ENCODE measurements around the gene QRICH2. TPM values are rescaled to one million over a fixed set of nuclear protein-coding genes. Genes with fewer than 3 reads are reported as not detected.
"Not testable (repeated sequence)": the region's sequence is repeated elsewhere in the genome, so short reads cannot be mapped to it uniquely, and the experiment has no call there.

Gene QRICH2
- total RNA-seq, 1 donor from 2014 or later = 3.6 TPM

- no peak for ATAC-seq
- no peak for DNase-seq (ENCODE audit: missing footprints)
- intact Hi-C loops (cut with DNase I) = loop anchor here (2.0 kb wide), 1 partner anchor 23 kb away; the partner anchor contains the start of gene UBALD2
Observed at GRCh38 chr17:76241691-76242255, 66.3 kb downstream of the QRICH2 start.

GRCh38 chr17:76241204-76241538 is 66.9 kb downstream of the QRICH2 start:
- intact Hi-C loops (cut with DNase I) = loop anchor here (2.0 kb wide), 1 partner anchor 24 kb away; the partner anchor contains the start of gene UBALD2
- DNase-seq (ENCODE audit: missing footprints) (no peak), ATAC-seq (peak; percentile 57)

DNA sequence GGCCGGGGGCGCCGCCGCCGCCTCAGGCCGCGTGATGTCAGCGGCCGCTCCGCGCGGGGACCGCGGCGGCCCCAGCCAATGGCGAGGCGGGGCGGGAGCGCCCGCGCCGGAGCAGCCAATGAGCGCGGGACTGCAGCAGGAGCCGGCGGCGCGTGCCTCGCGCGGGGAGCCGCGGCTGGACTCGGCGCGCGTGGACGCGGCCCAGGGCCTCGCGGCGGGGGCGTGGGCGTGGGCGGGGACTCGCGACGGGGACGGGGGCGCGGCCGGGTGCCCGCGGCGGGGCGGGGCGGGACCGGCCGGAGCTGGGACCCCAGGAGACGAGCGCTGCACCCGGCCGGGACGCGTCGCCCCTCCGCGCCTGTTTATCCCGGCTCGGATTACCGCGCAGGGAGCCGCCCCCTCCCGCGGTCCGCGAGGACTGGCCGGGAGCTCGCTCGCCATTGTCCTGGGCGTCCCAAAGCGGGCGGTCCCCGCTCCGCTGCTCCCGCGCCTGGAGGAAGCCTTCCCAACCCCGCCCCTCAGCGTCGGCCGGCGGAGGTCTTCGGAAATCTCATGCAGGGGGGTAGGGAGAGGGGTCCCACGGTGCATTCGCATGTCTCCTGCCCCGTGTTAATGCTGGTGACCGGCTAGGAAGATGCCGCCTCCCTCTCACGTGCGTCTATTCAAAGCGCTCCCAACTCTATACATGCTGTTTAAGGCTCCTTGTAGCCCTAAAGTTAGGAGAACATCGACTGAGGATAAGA is 67.4 kb downstream of the QRICH2 start, which contains the start of gene RNF157:
Gene RNF157, minus strand, starts transcription at position 33 of the 743 bp plus-strand sequence. CDS start 253 bp downstream, outside the sequence.
- peak; percentile 87 for ATAC-seq
- peak; percentile 90 for DNase-seq (ENCODE audit: missing footprints)
- intact Hi-C loops (cut with DNase I) = loop anchor here (2.0 kb wide), 1 partner anchor 24 kb away; the partner anchor contains the start of gene UBALD2

DNA sequence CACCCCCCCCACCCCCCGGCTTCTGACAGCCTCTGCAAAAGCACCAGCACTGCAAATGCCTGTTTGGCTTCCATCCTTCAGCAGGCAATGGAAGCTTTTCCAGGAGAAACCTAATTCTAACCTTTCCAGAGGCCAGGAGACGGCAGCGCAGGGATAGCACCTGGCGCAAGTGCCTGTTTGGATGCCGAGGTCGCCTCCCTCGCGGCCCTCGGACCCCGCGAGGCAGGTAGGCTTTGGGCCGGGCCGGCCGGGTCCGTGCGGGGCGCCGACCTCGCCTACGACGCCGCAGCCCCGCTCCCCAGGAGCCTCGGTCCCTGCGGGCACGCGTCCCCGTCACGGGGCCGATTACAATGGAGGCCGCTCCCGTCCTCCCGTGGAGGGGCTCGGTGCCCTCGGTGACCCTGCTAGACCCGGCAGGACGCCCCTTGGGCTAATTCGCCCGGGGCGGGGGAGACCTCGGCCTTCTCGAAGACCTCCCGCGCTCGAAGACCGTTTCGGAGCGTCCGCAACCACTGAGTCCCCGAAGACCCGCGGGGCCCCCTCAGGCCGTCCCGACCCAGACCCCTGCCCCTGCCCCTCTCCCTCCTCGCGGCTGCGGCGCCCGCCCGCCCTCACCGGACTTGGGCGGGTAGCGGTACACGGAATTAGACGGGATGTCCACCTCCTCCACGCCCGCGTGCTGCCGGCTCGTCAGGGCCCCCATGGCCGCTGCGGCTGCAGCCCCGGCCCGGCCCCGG is 68.4 kb downstream of the QRICH2 start:
- intact Hi-C loops (cut with DNase I) = loop anchor here (2.0 kb wide), 1 partner anchor 25 kb away; the partner anchor contains the start of gene UBALD2
- ATAC-seq (peak; percentile 26), DNase-seq (ENCODE audit: missing footprints) (no peak)

GRCh38 chr17:76238847-76239537 is 69.1 kb downstream of the QRICH2 start:
- intact Hi-C loops (cut with DNase I) = no loop called here
- ATAC-seq (no peak), DNase-seq (ENCODE audit: missing footprints) (no peak)

GRCh38 chr17:76237859-76238313 is 70.2 kb downstream of the QRICH2 start:
- ATAC-seq (no peak), DNase-seq (ENCODE audit: missing footprints) (no peak)
- intact Hi-C loops (cut with DNase I) = no loop called here

DNA sequence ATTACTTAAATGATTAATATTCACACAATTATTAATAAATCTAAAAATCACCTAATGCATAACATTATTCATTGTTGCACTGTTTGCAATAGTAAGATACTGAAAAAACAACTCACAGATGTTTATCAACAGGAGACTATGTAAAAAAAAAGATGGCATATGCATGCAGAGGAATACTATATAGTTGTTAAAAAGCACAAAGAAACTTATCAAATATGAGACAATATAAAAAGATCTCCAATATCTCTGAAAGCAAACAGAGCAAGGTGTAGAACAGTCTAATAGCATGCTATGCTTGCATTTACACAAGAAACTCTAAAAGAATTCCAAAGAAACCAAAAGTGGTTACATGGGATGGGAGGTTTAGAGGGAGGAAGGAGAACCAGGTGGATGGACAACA is 71.5 kb downstream of the QRICH2 start:
- no peak for ATAC-seq
- DNase-seq (ENCODE audit: missing footprints) = no peak
- intact Hi-C loops (cut with DNase I) = no loop called here

DNA sequence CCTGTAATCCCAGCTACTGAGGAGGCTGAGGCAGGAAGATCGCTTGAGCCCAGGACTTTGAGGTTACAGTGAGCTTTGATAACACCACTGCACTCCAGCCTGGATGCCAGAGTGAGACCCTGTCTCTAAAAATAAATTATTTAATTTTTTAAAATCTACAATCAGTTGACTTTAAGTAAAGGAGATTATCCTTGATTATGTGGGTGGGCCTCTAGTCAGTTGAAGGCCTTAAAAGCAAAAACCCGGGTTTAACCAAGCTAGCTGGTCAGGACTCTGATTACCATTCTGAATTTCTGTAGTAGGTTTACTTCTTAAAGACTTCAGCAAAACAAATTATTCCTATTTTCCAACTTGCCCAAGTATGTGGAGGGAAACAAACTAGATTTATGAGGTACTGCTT is 72.2 kb downstream of the QRICH2 start:
- DNase-seq (ENCODE audit: missing footprints) = no peak
- intact Hi-C loops (cut with DNase I) = no loop called here
- ATAC-seq = no peak

DNA sequence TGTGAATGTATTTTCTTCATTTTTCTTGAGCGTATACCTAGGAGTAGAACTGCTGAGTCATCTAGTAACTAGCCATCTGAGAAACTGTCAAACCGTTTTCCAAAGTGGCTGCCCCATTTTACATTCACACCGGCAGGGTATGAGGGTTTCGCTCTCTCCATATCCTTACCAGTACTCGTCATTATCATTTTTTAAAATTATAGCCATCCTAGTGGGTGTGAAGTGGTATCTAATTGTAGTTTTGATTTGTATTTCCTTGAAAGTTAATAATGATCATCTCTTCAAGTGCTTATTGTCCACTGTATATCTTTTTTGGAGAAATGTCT is 73.8 kb downstream of the QRICH2 start:
- no peak for DNase-seq (ENCODE audit: missing footprints)
- ATAC-seq = no peak
- intact Hi-C loops (cut with DNase I) = no loop called here

DNA sequence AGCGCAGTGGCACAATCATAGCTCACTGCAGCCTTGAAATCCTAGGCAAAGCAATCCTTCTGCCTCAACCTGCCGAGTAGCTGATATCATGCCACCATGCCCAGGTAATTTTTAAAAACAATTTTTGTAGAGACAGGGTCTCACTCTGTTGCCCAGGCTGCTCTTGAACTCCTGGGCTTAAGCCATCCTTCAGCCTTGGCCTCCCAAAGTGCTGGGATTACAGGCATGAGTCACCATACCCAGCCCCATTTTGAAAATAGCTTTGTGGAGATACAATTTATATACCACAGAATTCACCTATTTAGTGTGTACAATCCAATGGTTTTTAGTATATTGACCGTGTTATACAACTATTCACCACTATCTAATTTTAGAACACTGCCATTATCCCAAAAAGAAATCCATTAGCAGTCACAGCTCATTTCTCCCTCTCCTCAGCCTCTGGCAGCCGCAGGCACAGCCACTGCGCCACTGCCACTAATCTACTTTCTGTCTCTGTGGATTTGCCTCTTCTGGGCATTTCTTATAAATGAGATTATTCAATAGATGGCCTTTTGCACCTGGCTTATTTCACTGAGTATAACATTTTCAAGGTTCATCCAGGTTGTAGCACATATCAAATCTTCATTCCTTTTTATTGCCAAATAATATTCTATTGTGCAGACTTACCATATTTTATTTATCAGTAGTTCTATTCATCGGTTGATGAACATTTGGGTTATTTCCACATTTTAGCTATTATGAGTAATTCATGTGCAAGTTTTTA is 74.3 kb downstream of the QRICH2 start:
- ATAC-seq (no peak), DNase-seq (ENCODE audit: missing footprints) (no peak)
- intact Hi-C loops (cut with DNase I) = no loop called here

GRCh38 chr17:76232342-76232741 is 75.7 kb downstream of the QRICH2 start:
- DNase-seq (ENCODE audit: missing footprints) (no peak), ATAC-seq (no peak)
- intact Hi-C loops (cut with DNase I) = no loop called here

DNA sequence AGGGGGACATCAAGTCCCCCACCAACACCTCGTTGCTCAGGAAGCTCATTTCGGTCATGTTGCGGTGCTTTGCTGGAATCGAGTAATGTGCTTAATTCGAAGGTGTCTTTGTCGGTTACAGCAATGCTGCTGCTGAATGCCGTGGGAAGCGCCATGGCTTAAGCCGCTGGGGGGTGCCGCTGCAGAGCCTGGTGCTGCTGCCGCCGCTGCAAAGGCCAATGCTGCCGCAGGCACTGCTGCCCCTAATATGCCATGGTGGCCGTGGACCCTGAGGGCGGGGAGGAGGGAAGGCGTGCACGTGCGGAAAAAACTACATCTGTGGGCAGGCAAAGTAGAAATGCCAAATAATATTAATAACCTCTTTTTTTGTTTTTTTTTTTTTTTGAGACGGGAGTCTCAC is 81.3 kb downstream of the QRICH2 start:
- DNase-seq (ENCODE audit: missing footprints); ATAC-seq; intact Hi-C loops (cut with DNase I): not testable (repeated sequence)

DNA sequence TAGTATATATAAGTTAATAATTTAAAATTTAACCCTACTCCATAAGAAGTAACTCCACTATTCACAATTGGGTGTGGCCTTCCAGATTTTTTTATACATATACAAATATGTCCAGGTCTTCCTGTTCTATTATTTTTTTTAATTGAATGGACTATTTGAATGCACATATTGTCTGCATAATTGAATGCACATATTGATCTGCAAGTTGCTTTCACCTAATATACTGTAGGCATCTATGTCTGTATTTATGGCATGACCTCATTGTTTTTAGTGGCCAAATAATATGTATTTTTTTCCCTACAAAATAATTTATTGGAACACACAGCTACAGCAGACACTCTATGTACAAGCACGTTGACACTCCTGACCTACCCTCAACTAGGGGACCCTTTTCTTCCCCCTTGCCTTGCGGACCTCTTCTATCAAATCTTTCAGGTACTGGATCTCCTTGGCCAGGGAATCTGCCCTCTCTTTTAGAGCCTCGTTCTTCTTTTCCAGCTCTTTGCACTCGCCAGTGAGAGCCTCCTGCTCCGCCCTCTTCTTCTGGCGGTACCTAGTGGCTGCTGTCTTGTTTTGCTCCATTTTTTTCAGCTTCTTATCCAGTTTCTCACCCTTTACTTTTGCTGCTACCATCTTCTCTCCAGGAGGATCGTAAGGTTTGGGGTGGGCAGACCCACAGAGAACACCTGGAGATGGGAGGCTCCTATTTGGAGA is 82.5 kb downstream of the QRICH2 start:
- intact Hi-C loops (cut with DNase I); ATAC-seq; DNase-seq (ENCODE audit: missing footprints): not testable (repeated sequence)

Other genes starting within 250 kb of the QRICH2 start
- 60.1 TPM for gene SRP68, start 235.8 kb downstream of the QRICH2 start, total RNA-seq
- gene GALR2, start 233.5 kb downstream of the QRICH2 start, total RNA-seq = not detected
- not detected for gene ZACN, start 229.1 kb downstream of the QRICH2 start, total RNA-seq
- gene EXOC7, start 204.5 kb downstream of the QRICH2 start, total RNA-seq = 70.9 TPM
- gene FOXJ1, start 167.0 kb downstream of the QRICH2 start, total RNA-seq = not detected
- 19.4 TPM for gene RNF157, start 67.8 kb downstream of the QRICH2 start, total RNA-seq
- 30.4 TPM for gene UBALD2, start 42.9 kb downstream of the QRICH2 start, total RNA-seq
- gene PRPSAP1, start 45.6 kb upstream of the QRICH2 start, total RNA-seq = 35.9 TPM
- 2.7 TPM for gene SPHK1, start 76.3 kb upstream of the QRICH2 start, total RNA-seq
- gene UBE2O, start 144.9 kb upstream of the QRICH2 start, total RNA-seq = 35.4 TPM
- not detected for gene AANAT, start 159.3 kb upstream of the QRICH2 start, total RNA-seq
- 17.9 TPM for gene RHBDF2, start 193.1 kb upstream of the QRICH2 start, total RNA-seq
- gene CYGB, start 229.4 kb upstream of the QRICH2 start, total RNA-seq = 38.2 TPM
- 3.4 TPM for gene PRCD, start 231.8 kb upstream of the QRICH2 start, total RNA-seq

All from Right ventricle myocardium inferior (tissue), 1 donor.